VCaP (cell line): ENCODE measurements around the gene NRXN3.
"Not testable (repeated sequence)": the region's sequence is repeated elsewhere in the genome, so short reads cannot be mapped to it uniquely, and the experiment has no call there.

Experiments
- H3K27ac ChIP-seq: fragments of 450-650 bp; 2 replicates; pipeline ENCODE4 v1.5.1; 2017
- TF ChIP-seq, protein P1 (sequence below): fragments of 450-650 bp; conservative IDR thresholded peaks from 2 replicates; pipeline ENCODE4 v1.5.1; 2017; ENCODE audit warnings: mild to moderate bottlenecking, moderate library complexity

The NRXN3 gene

DNA sequence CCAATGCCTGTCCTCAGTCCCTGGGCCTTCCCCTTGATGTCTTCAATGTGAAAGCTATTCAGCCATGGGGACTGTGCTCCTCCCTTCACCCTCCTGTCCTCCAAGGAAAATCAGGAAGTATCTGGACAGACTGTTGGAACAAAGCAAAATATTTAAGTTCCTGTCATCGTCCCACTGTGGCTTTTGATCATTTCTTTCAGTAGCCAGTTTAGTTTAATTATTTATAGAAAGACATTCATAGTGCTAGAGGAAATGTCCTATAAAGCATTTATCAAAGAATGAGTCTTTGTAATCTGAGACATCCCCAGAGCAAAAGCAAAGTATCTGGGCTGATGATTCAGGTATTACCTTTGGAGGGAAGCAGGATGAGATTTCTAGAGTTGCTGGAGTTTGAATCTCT, 254.1 kb downstream of the NRXN3 start:
- no peak overlapping the region for H3K27ac ChIP-seq
- TF ChIP-seq, protein P1, sequence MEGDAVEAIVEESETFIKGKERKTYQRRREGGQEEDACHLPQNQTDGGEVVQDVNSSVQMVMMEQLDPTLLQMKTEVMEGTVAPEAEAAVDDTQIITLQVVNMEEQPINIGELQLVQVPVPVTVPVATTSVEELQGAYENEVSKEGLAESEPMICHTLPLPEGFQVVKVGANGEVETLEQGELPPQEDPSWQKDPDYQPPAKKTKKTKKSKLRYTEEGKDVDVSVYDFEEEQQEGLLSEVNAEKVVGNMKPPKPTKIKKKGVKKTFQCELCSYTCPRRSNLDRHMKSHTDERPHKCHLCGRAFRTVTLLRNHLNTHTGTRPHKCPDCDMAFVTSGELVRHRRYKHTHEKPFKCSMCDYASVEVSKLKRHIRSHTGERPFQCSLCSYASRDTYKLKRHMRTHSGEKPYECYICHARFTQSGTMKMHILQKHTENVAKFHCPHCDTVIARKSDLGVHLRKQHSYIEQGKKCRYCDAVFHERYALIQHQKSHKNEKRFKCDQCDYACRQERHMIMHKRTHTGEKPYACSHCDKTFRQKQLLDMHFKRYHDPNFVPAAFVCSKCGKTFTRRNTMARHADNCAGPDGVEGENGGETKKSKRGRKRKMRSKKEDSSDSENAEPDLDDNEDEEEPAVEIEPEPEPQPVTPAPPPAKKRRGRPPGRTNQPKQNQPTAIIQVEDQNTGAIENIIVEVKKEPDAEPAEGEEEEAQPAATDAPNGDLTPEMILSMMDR = no peak

DNA sequence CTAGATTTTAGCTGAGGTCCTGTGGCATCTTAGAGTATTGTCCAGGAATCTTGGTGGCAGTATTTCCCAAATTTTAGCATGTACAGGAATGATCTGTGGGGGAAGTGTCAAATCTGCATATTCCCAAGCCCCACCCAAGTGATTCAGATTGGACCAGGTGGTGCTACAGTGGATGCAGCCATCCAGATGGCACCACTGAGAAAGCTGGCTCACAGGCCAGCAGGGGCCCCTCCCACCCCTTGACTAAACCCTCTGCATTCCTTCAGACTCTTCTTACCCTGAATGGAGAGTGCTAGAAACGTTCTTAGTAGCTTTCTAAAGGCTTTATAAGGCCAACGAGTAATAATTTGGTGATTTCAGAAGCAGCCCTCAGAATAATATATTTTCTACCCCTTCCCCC, 255.2 kb downstream of the NRXN3 start:
- no peak overlapping the region for H3K27ac ChIP-seq
- TF ChIP-seq, protein P1 = no peak

DNA sequence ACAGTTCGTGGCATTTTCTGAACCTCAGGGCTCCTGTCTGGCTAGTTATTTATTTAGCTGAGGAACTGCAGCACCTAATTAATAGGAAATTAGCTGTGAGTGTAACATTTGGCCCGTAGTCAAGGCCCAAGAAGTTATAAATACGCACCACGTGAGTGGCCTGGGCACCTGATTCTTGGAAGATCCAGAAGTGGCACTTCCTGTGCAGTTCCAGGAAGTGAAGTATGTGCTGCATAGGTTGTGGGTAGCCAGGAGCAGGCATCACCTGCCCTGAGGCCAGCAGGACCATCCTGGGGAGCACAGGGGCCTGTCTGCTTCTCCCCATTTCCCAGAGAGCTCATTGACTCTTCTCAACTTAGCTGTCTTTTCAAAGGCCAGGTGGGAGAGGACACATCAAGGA, 255.6 kb downstream of the NRXN3 start:
- TF ChIP-seq, protein P1 = no peak
- no peak overlapping the region for H3K27ac ChIP-seq

GRCh38 chr14:78432046-78432445, 261.9 kb downstream of the NRXN3 start:
- H3K27ac ChIP-seq = no peak overlapping the region
- TF ChIP-seq, protein P1 = no peak

DNA sequence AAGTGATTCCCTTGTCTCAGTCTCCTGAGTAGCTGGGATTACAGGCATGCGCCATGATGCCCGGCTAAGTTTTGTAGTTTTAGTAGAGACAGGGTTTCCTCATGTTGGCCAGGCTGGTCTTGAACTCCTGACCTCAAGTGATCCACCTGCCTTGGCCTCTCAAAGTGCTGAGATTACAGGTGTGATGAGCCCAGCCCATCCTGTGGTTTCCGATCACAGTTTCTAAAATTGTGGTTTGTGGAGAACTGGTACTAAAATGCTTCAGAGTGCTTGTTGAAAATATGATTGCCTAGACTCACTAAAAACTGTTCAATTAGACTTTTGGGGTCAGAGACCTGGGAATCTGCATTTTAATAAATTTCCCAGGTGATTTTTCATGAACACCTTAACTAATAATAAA, 267.3 kb downstream of the NRXN3 start:
- H3K27ac ChIP-seq = not testable (repeated sequence)

DNA sequence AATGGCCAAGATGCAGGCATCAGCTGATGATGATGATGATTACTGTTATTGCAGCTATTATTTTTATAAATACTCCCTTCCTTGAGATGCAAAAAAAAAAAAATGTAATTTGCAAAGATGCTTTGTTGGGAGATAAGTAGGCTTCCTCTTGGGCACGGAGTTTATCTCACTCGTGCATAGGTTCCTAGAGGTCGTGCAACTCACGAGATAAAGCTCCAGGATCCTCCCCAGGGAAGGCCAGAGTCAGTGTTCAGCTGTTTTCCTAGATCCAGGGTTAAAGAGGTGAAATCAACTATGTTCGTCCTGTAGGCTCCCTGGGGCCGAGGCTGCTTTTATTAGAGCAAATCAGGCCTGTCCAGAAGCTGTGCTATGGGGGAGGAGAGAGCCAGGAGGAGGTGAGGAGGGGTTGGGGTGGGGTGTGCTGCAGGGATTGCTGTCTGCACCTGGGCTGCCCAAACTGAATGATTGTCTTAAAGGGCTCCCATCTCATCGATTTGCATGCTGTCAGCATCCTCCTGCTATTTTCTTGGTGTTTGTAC, 270.3 kb downstream of the NRXN3 start:
- no peak overlapping the region for H3K27ac ChIP-seq
- TF ChIP-seq, protein P1 = no peak

DNA sequence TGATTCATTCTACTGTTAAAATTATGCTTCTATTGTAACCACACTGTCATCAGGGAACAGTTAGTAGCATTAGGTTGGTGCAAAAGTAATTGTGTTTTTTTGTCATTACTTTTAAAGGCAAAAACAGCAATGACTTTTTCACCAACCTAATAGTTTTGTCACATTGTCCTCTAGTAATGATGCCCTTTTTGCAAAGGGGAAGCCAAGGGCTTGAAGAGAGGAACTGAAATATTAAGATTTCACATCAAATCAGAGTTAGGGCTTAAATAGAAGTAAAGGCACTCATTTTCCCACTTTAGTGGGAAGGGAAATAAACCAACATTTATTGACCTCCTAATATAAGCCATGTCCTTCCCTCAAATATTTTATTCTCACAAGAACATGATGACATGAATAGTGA, 273.7 kb downstream of the NRXN3 start:
- no peak overlapping the region for H3K27ac ChIP-seq
- TF ChIP-seq, protein P1 = no peak

- TF ChIP-seq, protein P1 = no peak
- H3K27ac ChIP-seq = peak overlapping the region; percentile 44; the same call in 1 of the 2 replicates
These were observed 275.1 kb downstream of the NRXN3 start for GRCh38 chr14:78445275-78445674.
